ENCODE measurements around the gene TINCR.

DNA sequence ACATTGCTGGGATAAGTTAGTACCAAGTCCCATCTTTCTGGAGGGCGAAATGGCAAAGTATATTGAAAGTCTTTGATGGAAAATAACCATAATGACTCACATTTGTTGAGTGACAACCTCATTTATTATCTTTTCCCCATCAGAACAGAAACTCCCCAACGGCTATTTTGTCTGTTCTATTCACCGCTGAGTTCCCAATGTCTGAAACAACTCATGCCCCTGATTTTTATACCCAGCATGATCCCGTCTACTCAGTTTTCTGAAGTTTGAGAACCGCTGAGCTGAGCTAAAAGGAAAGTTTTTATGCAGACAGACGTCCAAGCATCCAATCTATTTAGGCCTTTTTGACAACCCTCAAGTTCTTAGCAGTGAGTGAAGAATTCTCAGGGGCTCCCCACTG, 7.8 kb upstream of the TINCR start:
- TF ChIP-seq, protein P1, sequence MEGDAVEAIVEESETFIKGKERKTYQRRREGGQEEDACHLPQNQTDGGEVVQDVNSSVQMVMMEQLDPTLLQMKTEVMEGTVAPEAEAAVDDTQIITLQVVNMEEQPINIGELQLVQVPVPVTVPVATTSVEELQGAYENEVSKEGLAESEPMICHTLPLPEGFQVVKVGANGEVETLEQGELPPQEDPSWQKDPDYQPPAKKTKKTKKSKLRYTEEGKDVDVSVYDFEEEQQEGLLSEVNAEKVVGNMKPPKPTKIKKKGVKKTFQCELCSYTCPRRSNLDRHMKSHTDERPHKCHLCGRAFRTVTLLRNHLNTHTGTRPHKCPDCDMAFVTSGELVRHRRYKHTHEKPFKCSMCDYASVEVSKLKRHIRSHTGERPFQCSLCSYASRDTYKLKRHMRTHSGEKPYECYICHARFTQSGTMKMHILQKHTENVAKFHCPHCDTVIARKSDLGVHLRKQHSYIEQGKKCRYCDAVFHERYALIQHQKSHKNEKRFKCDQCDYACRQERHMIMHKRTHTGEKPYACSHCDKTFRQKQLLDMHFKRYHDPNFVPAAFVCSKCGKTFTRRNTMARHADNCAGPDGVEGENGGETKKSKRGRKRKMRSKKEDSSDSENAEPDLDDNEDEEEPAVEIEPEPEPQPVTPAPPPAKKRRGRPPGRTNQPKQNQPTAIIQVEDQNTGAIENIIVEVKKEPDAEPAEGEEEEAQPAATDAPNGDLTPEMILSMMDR (IDR thresholded peaks at IDR 0.05): no peak
- TF ChIP-seq POLR2A (IDR thresholded peaks at IDR 0.05): no peak

Data from gastroesophageal sphincter (tissue), 3 donors.